LNCAP (cell line): Measurements from ENCODE around the gene DCDC2C.

Experiments
- CTCF ChIP-seq: fragments of 450-650 bp; IDR thresholded peaks from 2 replicates; pipeline ENCODE4 v1.5.1; 2017; ENCODE audit warnings: mild to moderate bottlenecking

DCDC2C gene

GRCh38 chr2:3827673-3828575 is 124.5 kb downstream of the DCDC2C start:
- peak; percentile 71 for TF ChIP-seq CTCF

- no peak for TF ChIP-seq CTCF
Observed at GRCh38 chr2:3830796-3831195, 127.4 kb downstream of the DCDC2C start.

GRCh38 chr2:3837086-3837485 is 133.7 kb downstream of the DCDC2C start:
- no peak for TF ChIP-seq CTCF

GRCh38 chr2:3838348-3838747 is 135.0 kb downstream of the DCDC2C start:
- no peak for TF ChIP-seq CTCF

- no peak for TF ChIP-seq CTCF
Observed at GRCh38 chr2:3839476-3839875, 136.1 kb downstream of the DCDC2C start.

- TF ChIP-seq CTCF = no peak
Observed at GRCh38 chr2:3840611-3841155, 137.3 kb downstream of the DCDC2C start.

- no peak for TF ChIP-seq CTCF
Observed at GRCh38 chr2:3847397-3848052, 144.2 kb downstream of the DCDC2C start.
